Activated T-cell treated with anti-CD3 and anti-CD28 coated beads, Interleukin-2, amount 50 U/mL, for 4 hours (primary cell): ENCODE results near the gene CTBP1. TPM values are rescaled to one million over a fixed set of nuclear protein-coding genes. Genes with fewer than 3 reads are reported as not detected.

Experiments
- ATAC-seq, 2 donors: fragments of 200-7000 bp; cut with Tn5 transposase; one replicate each; pipeline ENCODE4 v1.10.0; 2021
- DNase-seq: peaks from one replicate; pipeline ENCODE4 v3.0.0-alpha.2; 2020
- H3K27me3 Mint-ChIP-seq: one replicate; pipeline ENCODE4 v1.8.0; 2021; ENCODE audit warnings: low read depth, mixed read lengths
- H3K36me3 Mint-ChIP-seq: one replicate; pipeline ENCODE4 v1.8.0; 2022; ENCODE audit warnings: mixed read lengths; ENCODE audit not compliant: insufficient read depth
- H3K4me1 Mint-ChIP-seq: one replicate; pipeline ENCODE4 v1.8.0; 2021; ENCODE audit warnings: low read depth, mixed read lengths
- H3K4me3 Mint-ChIP-seq: one replicate; pipeline ENCODE4 v1.8.0; 2021; ENCODE audit warnings: mild to moderate bottlenecking, moderate library complexity, mixed read lengths
- H3K9me3 Mint-ChIP-seq: one replicate; pipeline ENCODE4 v1.8.0; 2021; ENCODE audit warnings: mixed read lengths
- total RNA-seq, 3 donors: library from RNA; stranded (reverse); gene quantifications; one replicate each; pipeline ENCODE4 v1.2.1, GENCODE V29; 2021

CTBP1 gene
- total RNA-seq, 3 donors from 2014 or later, result 166 to 186 (median 177) TPM

DNA sequence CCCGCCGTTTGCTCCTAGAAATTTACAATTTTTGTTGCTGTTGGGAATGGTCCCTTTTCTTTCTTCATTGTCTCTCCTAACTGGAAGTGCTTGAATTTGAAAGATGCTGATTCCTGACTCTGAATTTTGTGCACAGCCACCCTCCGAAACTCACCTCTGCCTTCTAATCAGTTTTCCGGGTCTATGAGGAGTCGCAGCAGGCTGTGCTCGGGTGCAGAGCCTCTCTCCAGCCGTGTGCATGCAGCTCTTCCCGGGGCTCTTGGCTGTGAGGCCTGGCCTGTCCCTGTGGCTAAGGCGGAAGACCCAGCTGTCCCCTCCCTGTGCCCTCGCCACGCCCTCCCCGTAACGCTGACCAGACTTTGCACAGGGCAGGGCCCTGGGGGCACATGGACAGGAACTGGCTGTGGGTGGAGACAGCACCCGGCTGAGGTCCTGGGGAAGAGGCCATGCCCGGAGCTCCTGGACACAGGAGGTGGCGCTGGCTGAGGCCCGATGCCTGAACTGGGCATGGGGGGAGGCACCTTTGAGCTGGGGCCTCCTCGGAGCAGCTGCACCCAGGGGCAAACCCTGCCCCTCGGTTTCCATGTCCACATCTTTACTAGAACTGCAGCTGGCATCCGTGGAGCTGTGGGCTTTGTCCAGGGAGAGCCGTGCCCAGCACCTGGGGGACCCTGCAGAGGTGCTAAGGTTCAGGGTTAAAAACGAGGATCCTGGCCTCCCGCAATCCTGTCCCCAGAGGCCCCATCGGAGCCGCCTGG, 43.9 kb downstream of the CTBP1 start:
- DNase-seq (peak; percentile 3), ATAC-seq (no peak)
- Mint-ChIP-seq H3K27me3 (no peaks in the 10 kb centered on the region), H3K4me3 (no peak overlapping the region), H3K4me1 (peaks cover 46% of the 10 kb centered on the region), H3K36me3 (no peaks in the 10 kb centered on the region), H3K9me3 (no peaks in the 10 kb centered on the region)

- DNase-seq (no peak), ATAC-seq (no peak)
- peaks cover 48% of the 10 kb centered on the region for H3K4me1 Mint-ChIP-seq
- no peak overlapping the region for H3K4me3 Mint-ChIP-seq
- H3K27me3 Mint-ChIP-seq, result no peaks in the 10 kb centered on the region
- no peaks in the 10 kb centered on the region for H3K36me3 Mint-ChIP-seq
- no peaks in the 10 kb centered on the region for H3K9me3 Mint-ChIP-seq
Observed at GRCh38 chr4:1204286-1204827, 44.6 kb downstream of the CTBP1 start.

GRCh38 chr4:1203026-1203616, 45.8 kb downstream of the CTBP1 start:
- DNase-seq (peak; percentile 3), ATAC-seq (no peak)
- H3K4me1 Mint-ChIP-seq, result peaks cover 50% of the 10 kb centered on the region
- H3K4me3 Mint-ChIP-seq, result no peak overlapping the region
- H3K27me3 Mint-ChIP-seq, result no peaks in the 10 kb centered on the region
- H3K9me3 Mint-ChIP-seq, result no peaks in the 10 kb centered on the region
- no peaks in the 10 kb centered on the region for H3K36me3 Mint-ChIP-seq

- Mint-ChIP-seq H3K4me3 (peak overlapping the region; percentile 77), H3K27me3 (no peaks in the 10 kb centered on the region), H3K9me3 (no peaks in the 10 kb centered on the region), H3K36me3 (no peaks in the 10 kb centered on the region), H3K4me1 (peaks cover 52% of the 10 kb centered on the region)
- DNase-seq, result peak; percentile 3
- ATAC-seq, result no peak
Observed at GRCh38 chr4:1202526-1203011, 46.4 kb downstream of the CTBP1 start.

DNA sequence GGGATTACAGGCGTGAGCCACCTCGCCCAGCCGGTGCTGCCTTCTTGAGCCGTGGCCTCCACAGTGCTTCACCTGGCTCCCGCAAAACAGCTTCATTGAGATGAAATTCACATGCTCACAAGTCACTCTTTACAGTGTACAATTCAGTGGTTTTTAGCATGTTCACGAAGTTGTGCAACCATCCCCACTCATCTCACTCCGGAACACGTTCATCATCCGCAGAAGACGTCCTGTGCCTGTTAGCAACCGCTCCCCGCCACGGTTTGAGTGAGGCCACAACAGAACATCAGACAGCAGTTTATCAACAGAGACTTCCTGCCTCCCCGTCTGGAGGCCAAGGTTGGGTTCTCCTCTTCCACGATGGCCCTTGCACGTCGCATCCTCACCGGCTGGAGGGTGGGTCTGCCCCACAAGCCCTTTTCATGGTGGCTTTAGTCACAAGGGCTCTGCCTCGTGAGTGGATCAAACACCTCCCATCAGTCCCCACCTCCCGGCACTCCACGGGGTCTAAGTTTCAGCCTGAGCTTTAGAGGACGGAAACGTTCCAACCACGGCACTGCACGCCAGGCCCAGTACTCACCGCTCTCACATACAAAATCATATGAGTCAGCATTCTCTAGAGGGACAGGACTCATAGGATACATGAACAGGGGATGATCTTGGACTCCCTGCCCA, 46.9 kb downstream of the CTBP1 start:
- H3K4me3 Mint-ChIP-seq, result peak overlapping the region; percentile 77
- DNase-seq, result peak; percentile 67
- peaks cover 55% of the 10 kb centered on the region for H3K4me1 Mint-ChIP-seq
- H3K27me3 Mint-ChIP-seq, result no peaks in the 10 kb centered on the region
- ATAC-seq, result peak; percentile 82 to 84
- peaks cover 3% of the 10 kb centered on the region for H3K36me3 Mint-ChIP-seq
- no peaks in the 10 kb centered on the region for H3K9me3 Mint-ChIP-seq

DNA sequence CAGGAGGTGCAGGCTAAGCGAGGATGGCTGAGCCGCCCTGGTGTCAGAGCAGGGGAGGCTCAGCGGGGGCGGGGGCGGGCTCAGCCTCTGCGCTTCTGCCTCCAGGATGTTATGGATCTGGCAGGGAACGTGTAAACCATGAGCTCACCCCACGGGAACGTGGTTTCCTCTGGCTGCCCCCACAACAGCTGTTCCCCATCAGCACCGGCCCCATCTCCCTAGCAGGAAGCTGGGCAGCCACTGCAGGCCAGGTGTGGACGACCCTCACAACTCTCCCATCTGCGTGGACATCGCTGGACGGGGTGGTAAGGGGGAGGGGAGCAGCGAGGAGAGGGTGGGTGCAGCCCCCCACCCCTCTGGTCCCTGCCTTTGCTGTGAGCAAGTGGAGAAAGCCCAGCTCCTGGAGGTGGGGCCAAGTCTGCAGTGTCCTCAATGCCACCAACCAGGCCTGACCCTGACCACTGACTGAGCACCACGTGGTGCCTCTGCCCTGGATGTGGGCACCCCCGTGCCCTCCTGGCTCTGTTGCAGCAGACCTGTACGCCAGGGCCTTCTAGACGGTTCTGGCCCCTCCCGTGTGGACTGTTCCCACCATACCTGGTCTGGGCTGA, 48.4 kb downstream of the CTBP1 start:
- peak overlapping the region; percentile 77 for H3K4me3 Mint-ChIP-seq
- peak; percentile 4 for DNase-seq
- no peaks in the 10 kb centered on the region for H3K9me3 Mint-ChIP-seq
- H3K27me3 Mint-ChIP-seq, result no peaks in the 10 kb centered on the region
- ATAC-seq, result peak in 1 of 2 donors; percentile 1
- peaks cover 3% of the 10 kb centered on the region for H3K36me3 Mint-ChIP-seq
- H3K4me1 Mint-ChIP-seq, result peaks cover 57% of the 10 kb centered on the region

- Mint-ChIP-seq H3K4me3 (peak overlapping the region; percentile 77), H3K27me3 (no peaks in the 10 kb centered on the region), H3K4me1 (peaks cover 55% of the 10 kb centered on the region), H3K9me3 (no peaks in the 10 kb centered on the region), H3K36me3 (peaks cover 3% of the 10 kb centered on the region)
- DNase-seq (no peak), ATAC-seq (no peak)
Observed at GRCh38 chr4:1199556-1200331, 49.2 kb downstream of the CTBP1 start.

- no peaks in the 10 kb centered on the region for H3K27me3 Mint-ChIP-seq
- no peak for DNase-seq
- no peak overlapping the region for H3K4me3 Mint-ChIP-seq
- no peaks in the 10 kb centered on the region for H3K9me3 Mint-ChIP-seq
- H3K36me3 Mint-ChIP-seq, result peaks cover 3% of the 10 kb centered on the region
- no peak for ATAC-seq
- H3K4me1 Mint-ChIP-seq, result peaks cover 41% of the 10 kb centered on the region
Observed at GRCh38 chr4:1198098-1198844, 50.7 kb downstream of the CTBP1 start.

GRCh38 chr4:1196421-1197183, 52.3 kb downstream of the CTBP1 start:
- ATAC-seq (no peak), DNase-seq (no peak)
- Mint-ChIP-seq H3K4me3 (no peak overlapping the region), H3K4me1 (peaks cover 26% of the 10 kb centered on the region), H3K36me3 (peaks cover 3% of the 10 kb centered on the region), H3K27me3 (no peaks in the 10 kb centered on the region), H3K9me3 (no peaks in the 10 kb centered on the region)

GRCh38 chr4:1195891-1196401, 53.0 kb downstream of the CTBP1 start:
- no peaks in the 10 kb centered on the region for H3K27me3 Mint-ChIP-seq
- H3K36me3 Mint-ChIP-seq, result peaks cover 3% of the 10 kb centered on the region
- H3K9me3 Mint-ChIP-seq, result no peaks in the 10 kb centered on the region
- DNase-seq, result no peak
- no peak overlapping the region for H3K4me3 Mint-ChIP-seq
- H3K4me1 Mint-ChIP-seq, result peaks cover 21% of the 10 kb centered on the region
- no peak for ATAC-seq

DNA sequence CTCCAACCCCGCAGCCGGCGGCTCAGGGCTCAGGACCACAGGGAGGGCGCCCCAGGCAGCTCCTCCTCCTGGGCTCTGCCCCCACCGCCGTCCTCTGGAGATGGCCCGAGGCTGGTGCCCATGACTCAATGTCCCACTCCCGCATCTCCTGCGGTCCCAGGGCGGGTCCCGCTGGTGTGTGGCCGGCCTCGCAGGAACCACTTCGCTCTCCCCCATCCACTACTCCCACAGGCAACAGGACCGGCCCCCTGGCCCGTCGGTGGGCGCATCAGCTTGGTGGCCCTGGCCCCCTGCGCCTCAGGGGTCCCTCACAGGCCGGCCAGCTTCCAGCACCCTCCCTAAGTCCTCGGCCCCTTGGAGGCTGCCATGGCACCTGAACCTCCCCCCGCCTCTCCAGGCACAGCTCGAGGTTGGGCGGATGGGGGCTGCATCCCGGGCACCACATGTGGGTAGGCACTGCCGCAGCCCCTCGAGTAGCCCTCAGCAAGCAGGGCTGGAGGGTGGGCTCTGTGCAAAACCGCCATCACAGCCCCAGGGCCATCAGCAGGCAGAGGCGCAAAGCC, 53.7 kb downstream of the CTBP1 start:
- peaks cover 3% of the 10 kb centered on the region for H3K36me3 Mint-ChIP-seq
- peaks cover 15% of the 10 kb centered on the region for H3K4me1 Mint-ChIP-seq
- no peak for DNase-seq
- no peak overlapping the region for H3K4me3 Mint-ChIP-seq
- no peaks in the 10 kb centered on the region for H3K9me3 Mint-ChIP-seq
- ATAC-seq, result no peak
- no peaks in the 10 kb centered on the region for H3K27me3 Mint-ChIP-seq
